H1 (cell line): ENCODE results near the gene KCNA2. TPM values are rescaled to one million over a fixed set of nuclear protein-coding genes. Genes with fewer than 3 reads are reported as not detected.

Source experiments
- EZH2 ChIP-seq: fragments of 200-600 bp; sonication (generic); IDR thresholded peaks from 2 replicates; pipeline ENCODE4 v1.7.1; 2012; ENCODE audit warnings: low read depth, mild to moderate bottlenecking, moderate library complexity, low read length, inconsistent platforms; ENCODE audit not compliant: severe bottlenecking
- YY1 ChIP-seq: IDR thresholded peaks from 2 replicates; pipeline ENCODE4 v1.6.1; 2011; ENCODE audit warnings: low read depth, mild to moderate bottlenecking, low read length
- polyA plus RNA-seq, 7 experiments: library from polyadenylated mRNA; depleted of rRNA in 3 of 7; stranded (reverse) in 5 of 7; unstranded in 2 of 7; fragments of >200 nt in 5 of 7; fragments of 200-250 nt in 2 of 7; gene quantifications; 1 replicate in 5 of 7; 2 replicates in 1 of 7; 4 replicates in 1 of 7; pipeline versions ENCODE4 v1.2.1 to v1.2.3, GENCODE V29; 2011 to 2013; ENCODE audit warnings: missing spikeins in 2 of 7, mixed read lengths in 2 of 7
- total RNA-seq: library from RNA; stranded (reverse); fragmentation: NEBNext Ultra II Directional; extraction: Animal tissue kit (Norgen Biotek cat#: 25700); gene quantifications from 2 replicates; pipeline ENCODE4 v1.2.1, GENCODE V29; 2021

Gene KCNA2
- total and polyA plus RNA-seq, 2 of the 8 experiments (the other 6 are each of a cell fraction or from before 2014, with no cell fraction given) = 0.26 to 0.78 TPM

DNA sequence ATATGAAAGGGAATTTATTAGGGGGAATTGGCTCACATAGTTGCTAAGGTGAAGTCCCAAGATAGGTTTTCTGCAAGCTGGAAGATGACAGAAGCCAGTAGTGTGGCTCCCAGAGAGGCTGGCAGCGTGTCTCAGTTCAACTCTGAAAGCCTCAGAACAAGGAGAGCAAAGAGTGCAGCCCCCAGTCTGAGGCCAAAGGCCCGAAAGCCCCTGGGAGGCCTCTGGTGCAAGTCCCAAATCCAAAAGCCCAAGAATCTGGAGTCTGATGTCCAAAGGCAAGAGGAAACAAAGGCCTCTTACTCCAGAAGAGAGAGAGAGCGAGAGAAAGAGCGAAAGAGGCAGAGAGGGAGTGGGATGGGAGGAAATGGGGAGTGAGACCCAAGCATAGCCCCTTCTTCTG is 18.3 kb downstream of the KCNA2 start (continued):
- no peak for TF ChIP-seq EZH2
- TF ChIP-seq YY1 = no peak
